HG03457 (cell line): ENCODE data around the gene SH2D2A.

Experiments
- ATAC-seq: cut with Tn5 transposase; IDR thresholded peaks from one replicate; pipeline ENCODE4 v1.9.1; 2021; ENCODE audit warnings: moderate number of reproducible peaks; ENCODE audit not compliant: unreplicated experiment

SH2D2A gene

DNA sequence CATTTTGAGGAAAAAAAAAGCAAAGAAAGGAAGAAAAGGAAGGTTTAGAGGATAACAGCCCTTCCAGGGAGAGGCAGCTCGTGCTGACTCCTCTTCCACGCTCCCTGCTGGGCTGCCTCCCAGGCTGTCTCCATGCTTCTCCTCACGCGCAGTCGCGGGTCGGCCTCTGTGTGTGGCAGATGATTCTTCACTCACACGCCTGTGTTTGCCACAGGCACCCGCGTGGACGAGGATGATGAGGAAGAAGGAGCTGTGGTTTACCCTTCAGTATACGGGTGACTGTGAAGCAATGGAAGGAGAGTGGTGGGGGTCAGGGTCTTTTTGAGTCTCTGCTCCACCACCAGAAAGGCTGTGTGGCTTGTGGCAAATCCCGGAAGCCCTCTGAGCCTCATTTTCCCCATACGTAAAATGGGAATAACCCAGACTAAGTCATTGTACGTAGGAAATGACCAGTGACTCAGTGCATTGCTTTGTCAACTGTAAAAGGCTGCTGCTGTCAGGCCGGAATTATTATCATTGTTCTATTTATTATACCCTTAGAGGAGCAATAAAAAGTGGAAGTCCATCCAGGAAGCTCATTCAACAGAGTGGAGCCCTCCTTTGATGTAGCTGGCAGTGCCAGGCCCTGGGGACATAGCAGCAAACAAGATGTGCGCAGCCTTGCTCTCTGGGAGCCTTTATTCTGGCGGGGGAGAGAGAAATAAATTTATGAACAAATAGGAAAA is 11.9 kb upstream of the SH2D2A start:
- ATAC-seq: no peak

GRCh38 chr1:156826630-156827029 is 10.0 kb upstream of the SH2D2A start:
- ATAC-seq: no peak

- no peak for ATAC-seq
Measured at GRCh38 chr1:156823210-156823790, 6.7 kb upstream of the SH2D2A start.

DNA sequence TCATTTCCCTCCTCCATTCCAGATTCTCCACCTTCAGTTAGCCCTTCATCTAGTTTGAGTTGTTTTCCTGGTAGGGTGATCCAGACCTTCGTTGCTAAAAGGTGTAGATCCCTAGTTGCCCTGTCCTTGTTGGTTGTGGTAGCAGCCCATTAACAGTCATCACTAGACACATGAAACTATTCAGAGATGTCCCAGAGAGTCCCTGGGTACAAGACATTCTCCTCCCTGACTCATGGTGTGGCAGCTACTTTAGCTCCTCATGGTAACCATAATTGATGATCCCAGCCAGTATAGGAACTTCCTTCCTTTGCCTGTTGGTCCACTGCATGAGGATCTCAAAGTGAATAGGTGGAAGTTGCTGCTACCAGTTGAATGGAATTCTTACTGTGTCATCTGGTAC is 6.0 kb upstream of the SH2D2A start:
- no peak for ATAC-seq

DNA sequence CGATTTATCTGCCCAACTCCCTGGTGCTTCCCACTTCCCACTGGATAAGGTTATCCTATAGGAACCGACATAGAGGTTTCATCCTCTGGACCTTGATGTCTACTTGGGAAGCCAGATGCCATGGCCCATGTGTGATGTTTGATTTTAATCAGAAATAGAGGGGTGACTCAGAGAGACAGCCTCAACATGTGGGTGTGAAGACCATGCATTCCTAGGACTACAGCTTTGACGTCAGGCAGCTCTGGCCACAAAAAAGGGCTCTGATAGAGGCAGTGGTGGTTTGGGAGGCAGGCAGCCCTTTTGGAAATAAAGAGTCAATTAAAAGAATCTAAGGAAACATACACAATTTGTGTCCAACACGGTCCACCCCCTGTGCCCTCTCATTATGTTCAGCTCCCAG is 5.2 kb upstream of the SH2D2A start:
- no peak for ATAC-seq

DNA sequence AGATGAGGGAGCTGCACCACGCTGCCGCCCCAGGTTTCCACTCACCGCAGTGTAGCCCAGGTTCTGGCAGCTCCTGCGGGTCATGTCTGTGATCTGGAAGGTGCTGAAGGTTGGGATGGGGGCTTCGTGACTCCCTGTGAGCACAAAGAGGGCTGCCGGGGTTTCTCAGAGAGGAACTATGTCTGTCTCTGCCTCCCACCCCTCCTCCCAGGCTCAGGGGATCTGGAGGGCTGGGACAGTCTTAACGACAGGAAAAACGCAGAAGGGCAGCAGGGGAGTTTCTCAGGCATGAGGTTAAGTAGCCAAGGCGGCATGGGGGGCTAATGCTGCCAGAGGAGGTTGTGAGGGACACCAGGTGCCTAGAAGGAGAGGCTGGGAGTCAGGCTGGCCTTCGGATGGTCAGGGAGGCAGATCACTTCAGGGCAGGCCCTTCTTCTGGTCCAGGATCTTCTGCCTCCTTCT is 656 bp downstream of the SH2D2A start:
- ATAC-seq: no peak

DNA sequence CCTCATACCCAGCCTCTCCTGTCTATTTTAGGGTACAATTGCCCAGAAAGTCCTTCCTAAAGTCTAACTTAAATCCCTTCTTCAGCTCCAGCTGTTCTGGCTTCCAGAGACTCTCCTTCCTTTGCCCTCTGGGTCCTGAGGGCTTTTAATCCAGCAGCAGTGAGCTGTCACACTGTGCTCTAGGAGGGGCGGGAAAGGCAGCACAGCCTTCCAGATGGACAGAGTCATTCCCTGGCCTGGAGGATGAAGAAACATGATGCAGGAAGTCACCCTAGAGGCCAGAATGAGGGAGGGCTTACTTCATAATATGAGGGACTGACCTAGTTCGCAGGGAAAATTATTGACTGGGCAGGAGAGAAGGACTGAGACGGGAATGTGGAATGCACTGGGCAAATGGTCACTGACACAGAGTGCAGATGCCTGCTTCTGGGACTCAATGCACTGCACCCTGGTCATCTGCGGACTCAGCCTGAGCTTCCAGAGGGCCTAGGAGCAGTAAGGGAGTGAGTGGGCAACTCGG is 1.3 kb downstream of the SH2D2A start:
- ATAC-seq: no peak

DNA sequence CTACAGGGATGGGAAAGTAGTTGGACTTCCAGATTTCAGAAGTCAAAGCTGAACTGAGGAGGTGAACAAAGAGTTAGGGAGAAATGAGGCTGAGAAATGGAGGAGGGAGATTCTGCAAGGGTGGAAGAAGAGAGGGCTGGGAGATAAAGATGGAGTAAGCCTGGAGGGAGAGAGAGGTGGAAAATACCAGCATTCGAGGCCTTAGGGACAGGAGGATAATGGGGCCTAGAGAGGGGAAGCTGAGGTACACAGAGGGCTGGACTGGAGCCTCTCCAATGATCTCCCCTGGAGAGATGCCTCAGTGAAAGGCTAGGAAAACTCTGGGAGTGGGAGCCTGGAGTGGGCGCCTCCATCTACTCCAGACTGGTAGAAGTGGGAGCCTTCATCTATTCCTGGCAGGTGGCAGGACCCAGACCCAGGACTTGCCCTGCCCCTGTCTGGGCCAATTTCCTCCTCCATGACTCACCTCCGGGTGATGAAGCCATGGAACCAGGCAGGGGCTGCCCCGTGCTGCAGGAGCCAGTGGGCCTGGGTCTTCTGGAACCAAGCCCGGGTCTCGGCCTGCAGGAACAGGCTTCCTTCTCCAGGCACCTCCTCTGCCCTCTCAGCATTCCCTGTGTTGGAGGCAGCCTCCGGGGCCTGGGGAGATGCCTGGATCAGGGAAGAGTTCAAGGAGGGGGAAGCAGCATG is 1.9 kb downstream of the SH2D2A start:
- no peak for ATAC-seq

GRCh38 chr1:156813750-156814570 is 2.7 kb downstream of the SH2D2A start:
- ATAC-seq: no peak

- ATAC-seq: no peak
Measured at GRCh38 chr1:156813298-156813697, 3.4 kb downstream of the SH2D2A start.

DNA sequence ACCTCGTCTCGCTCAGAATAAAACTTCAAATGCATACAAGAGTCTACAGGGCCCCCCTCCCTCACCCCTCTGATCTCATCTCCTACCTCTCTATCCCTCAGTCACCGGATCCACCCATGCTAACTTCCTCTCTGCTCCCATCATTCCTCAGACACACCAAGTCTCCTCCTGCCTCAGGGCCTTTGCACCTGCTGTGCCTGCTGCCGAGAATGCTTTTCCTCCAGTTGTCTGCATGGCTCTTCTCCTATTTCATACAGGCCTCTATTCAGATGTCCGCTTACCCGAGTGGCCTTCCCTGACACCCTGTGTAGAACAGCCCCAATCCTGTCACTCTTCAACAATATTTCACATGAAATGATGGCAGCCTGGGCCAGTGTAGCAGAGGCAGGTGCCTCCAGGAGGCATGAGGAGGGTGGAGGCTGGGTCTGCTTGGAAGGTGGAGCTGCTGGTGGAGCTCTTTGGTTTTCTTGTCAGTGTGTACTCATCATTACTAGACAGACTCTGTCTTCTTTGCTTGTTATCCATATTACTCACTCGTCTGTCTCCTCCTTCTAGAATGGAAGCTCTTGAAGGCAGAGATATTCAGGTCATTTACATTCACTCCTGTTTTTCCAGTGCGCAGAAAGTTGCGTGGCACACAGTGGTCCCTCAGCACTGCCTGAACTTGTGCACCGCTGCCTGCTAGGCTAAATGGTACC is 4.2 kb downstream of the SH2D2A start:
- no peak for ATAC-seq

DNA sequence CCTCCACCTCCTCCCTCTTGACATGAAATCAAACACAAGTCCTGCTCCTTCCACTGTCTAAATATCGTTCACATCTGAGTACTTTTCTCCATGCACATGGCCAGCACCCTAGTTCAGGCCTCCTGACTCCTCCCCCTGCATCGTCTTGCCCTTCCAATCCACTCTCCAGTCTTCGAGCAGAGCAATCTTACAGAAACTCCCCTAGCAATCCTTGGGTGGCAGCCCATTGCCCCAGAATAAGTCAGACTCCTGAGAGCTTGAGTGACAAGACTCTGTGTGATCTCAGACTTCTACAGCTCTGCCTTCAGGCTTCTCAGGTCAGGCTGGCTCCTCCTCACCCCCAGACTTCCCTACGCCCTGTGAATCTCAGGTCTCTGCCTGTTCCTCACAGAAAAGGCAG is 5.5 kb downstream of the SH2D2A start:
- no peak for ATAC-seq

- no peak for ATAC-seq
Measured at GRCh38 chr1:156809711-156810366, 6.8 kb downstream of the SH2D2A start.

- ATAC-seq: no peak
Measured at GRCh38 chr1:156809281-156809680, 7.4 kb downstream of the SH2D2A start.

- ATAC-seq: no peak
Measured at GRCh38 chr1:156808186-156809030, 8.2 kb downstream of the SH2D2A start.

DNA sequence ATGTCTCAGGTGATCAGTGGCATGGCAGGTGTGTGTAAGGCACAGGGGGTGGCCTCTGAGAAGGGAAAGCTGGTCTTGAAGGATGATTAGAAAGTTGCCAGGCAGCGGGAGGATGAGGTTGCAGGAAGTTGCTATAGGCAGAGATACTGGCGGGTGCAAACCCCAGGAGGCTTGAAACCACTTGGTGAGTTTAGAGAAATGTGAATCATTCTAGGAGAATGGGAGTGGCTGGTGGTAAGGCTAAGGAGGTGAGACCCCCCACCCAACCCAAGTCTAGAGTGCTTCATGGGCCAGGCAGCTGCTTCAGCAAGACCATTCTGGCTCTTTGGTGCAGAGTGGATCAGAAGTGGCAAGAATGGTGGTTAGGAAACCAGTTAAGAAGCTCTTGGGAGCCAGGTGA is 9.0 kb downstream of the SH2D2A start:
- no peak for ATAC-seq

DNA sequence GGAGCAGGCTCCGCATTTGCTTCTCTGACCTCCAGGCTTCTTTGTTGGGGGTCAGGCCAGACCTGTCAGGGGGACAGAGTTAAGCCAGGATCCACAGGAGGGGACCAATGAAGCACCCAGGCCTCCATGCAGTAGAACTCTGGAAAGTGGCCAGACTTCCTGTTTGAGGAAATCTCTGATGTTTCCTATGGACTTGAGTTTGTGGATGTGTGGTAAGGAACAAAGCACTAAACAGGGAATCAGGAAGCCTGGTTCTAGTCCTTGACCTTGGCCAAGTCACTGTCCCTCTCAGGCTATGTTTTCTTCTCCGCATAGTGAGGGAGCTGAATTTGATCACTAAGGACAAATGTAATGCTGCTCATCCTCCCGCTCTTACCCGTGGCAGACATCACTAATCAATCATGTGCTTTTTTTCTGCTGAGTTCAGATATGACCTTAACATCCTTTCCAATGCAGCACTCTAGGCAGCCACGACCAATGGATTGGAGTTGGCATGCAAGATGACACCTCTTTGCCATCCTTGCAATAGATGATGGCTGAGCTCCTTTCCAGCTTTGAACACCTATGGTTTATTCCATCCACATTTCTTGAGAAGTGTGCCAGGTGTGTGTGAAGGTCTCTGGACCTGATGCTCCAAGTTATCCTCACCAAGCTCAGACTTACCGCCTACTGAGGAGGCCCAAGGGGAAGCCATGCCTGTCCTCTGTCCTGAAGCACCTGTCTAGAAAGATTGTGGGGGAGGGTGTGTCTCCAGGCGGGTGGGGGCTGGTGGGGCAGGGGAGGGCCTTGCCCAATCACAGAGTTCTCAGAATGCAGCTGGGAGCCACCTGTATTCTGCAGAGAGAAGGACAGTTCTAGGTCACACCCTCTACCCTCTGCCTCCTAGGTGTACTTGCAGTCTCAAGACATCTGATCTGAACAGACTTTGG is 9.9 kb downstream of the SH2D2A start:
- ATAC-seq: no peak
